OCI-LY1 (cell line): ENCODE results near the gene ASCC2.

Experiments used
- H2AFZ ChIP-seq: fragments of 200-600 bp; sonication (generic), shearing (Covaris generic); 2 replicates; pipeline ENCODE4 v1.6.0; 2014; ENCODE audit warnings: antibody characterized with exemption, mild to moderate bottlenecking, low read length
- H3F3A ChIP-seq: fragments of 200-600 bp; sonication (generic), shearing (Covaris generic); 2 replicates; pipeline ENCODE4 v1.6.0; 2014; ENCODE audit warnings: mild to moderate bottlenecking, antibody characterized with exemption, low read length, moderate library complexity; ENCODE audit not compliant: insufficient read depth
- H3K27ac ChIP-seq: fragments of 200-600 bp; sonication (generic); 2 replicates; pipeline ENCODE4 v1.5.1; 2014; ENCODE audit warnings: low read length, mixed run types, mild to moderate bottlenecking, low read depth; ENCODE audit not compliant: poor library complexity, severe bottlenecking
- H3K27me3 ChIP-seq: fragments of 200-600 bp; sonication (generic); 2 replicates; pipeline ENCODE4 v1.6.0; 2014; ENCODE audit warnings: antibody characterized with exemption, mild to moderate bottlenecking, low read length, moderate library complexity; ENCODE audit not compliant: insufficient read depth
- H3K36me3 ChIP-seq: fragments of 200-600 bp; sonication (generic); 2 replicates; pipeline ENCODE4 v1.6.1; 2014; ENCODE audit warnings: mild to moderate bottlenecking, antibody characterized with exemption, low read length, moderate library complexity, mixed read lengths; ENCODE audit not compliant: insufficient read depth
- H3K4me1 ChIP-seq: fragments of 200-600 bp; sonication (generic); 2 replicates; pipeline ENCODE4 v1.5.1; 2014; ENCODE audit warnings: mild to moderate bottlenecking, low read length, moderate library complexity; ENCODE audit not compliant: insufficient read depth, severe bottlenecking
- H3K4me2 ChIP-seq: fragments of 200-600 bp; sonication (generic), shearing (Covaris generic); 2 replicates; pipeline ENCODE4 v1.6.1; 2014; ENCODE audit warnings: low read length
- H3K4me3 ChIP-seq: fragments of 200-600 bp; sonication (generic); 2 replicates; pipeline ENCODE4 v1.5.1; 2014; ENCODE audit warnings: low read length, low read depth, mild to moderate bottlenecking, mixed read lengths; ENCODE audit not compliant: poor library complexity, severe bottlenecking
- H3K79me2 ChIP-seq: fragments of 200-600 bp; shearing (Covaris generic); 2 replicates; pipeline ENCODE4 v1.6.1; 2016; ENCODE audit warnings: mixed run types, low read length, mixed read lengths; ENCODE audit not compliant: insufficient read depth
- H3K9ac ChIP-seq: fragments of 200-600 bp; sonication (generic), shearing (Covaris generic); 2 replicates; pipeline ENCODE4 v1.6.1; 2014; ENCODE audit warnings: mild to moderate bottlenecking, low read length, mixed read lengths
- H3K9me2 ChIP-seq: fragments of 200-600 bp; sonication (generic), shearing (Covaris generic); 2 replicates; pipeline ENCODE4 v1.6.1; 2014; ENCODE audit warnings: low read depth, mild to moderate bottlenecking, low read length, mixed read lengths
- H3K9me3 ChIP-seq: fragments of 200-600 bp; shearing (Covaris generic); 2 replicates; pipeline ENCODE4 v1.6.1; 2014; ENCODE audit warnings: low read length, mixed read lengths
- H4K20me1 ChIP-seq: fragments of 200-600 bp; sonication (generic), shearing (Covaris generic); 2 replicates; pipeline ENCODE4 v1.6.0; 2016; ENCODE audit warnings: mild to moderate bottlenecking, low read length; ENCODE audit not compliant: insufficient read depth
- EZH2 ChIP-seq: fragments of 200-600 bp; sonication (generic), shearing (Covaris generic); IDR thresholded peaks from 2 replicates; pipeline ENCODE4 v1.8.0; 2017; ENCODE audit warnings: borderline replicate concordance, mixed run types, mild to moderate bottlenecking, antibody characterized with exemption, low read length, moderate library complexity, mixed read lengths
- TF ChIP-seq, protein P1 (sequence below): fragments of 200-600 bp; sonication (generic), shearing (Covaris generic); IDR thresholded peaks from 2 replicates; pipeline ENCODE4 v1.5.1; 2017; ENCODE audit warnings: mild to moderate bottlenecking, antibody characterized with exemption, low read length, moderate library complexity, mixed read lengths

ASCC2 gene

DNA sequence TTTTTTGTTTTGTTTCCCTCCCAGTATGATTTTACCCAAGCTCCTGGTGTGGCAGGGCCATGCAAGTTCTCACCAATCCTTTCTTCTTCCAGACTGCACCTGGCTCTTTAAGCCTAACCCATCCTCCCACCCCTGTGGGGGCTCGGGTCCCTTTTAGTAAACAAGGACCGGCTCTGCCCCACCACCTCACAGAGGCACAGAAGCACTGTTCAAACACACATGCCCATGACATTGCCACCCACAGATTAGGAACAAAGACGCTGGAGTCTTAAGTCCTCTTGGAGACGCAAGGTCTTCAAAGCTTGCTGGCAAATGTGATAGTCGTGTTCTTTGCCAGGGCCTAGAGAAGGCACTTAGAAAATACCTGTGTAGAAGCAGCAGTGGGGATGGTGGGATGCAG is 52.0 kb downstream of the ASCC2 start:
- H3K4me2 ChIP-seq: no peak overlapping the region
- peaks cover 37% of the 10 kb centered on the region for H3K36me3 ChIP-seq
- no peaks in the 10 kb centered on the region for H4K20me1 ChIP-seq
- no peaks in the 10 kb centered on the region for H3K27me3 ChIP-seq
- H3K27ac ChIP-seq: no peak overlapping the region
- H3K4me3 ChIP-seq: no peak overlapping the region
- no peak overlapping the region for H2AFZ ChIP-seq
- TF ChIP-seq EZH2: no peak
- TF ChIP-seq, protein P1, sequence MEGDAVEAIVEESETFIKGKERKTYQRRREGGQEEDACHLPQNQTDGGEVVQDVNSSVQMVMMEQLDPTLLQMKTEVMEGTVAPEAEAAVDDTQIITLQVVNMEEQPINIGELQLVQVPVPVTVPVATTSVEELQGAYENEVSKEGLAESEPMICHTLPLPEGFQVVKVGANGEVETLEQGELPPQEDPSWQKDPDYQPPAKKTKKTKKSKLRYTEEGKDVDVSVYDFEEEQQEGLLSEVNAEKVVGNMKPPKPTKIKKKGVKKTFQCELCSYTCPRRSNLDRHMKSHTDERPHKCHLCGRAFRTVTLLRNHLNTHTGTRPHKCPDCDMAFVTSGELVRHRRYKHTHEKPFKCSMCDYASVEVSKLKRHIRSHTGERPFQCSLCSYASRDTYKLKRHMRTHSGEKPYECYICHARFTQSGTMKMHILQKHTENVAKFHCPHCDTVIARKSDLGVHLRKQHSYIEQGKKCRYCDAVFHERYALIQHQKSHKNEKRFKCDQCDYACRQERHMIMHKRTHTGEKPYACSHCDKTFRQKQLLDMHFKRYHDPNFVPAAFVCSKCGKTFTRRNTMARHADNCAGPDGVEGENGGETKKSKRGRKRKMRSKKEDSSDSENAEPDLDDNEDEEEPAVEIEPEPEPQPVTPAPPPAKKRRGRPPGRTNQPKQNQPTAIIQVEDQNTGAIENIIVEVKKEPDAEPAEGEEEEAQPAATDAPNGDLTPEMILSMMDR: no peak
- no peaks in the 10 kb centered on the region for H3K9me3 ChIP-seq
- no peaks in the 10 kb centered on the region for H3K4me1 ChIP-seq
- H3F3A ChIP-seq: no peaks in the 10 kb centered on the region
- H3K9me2 ChIP-seq: no peaks in the 10 kb centered on the region
- no peak overlapping the region for H3K9ac ChIP-seq
- no peaks in the 10 kb centered on the region for H3K79me2 ChIP-seq

- peaks cover 24% of the 10 kb centered on the region for H3K36me3 ChIP-seq
- no peak overlapping the region for H3K4me3 ChIP-seq
- no peak overlapping the region for H2AFZ ChIP-seq
- no peaks in the 10 kb centered on the region for H3K9me3 ChIP-seq
- no peaks in the 10 kb centered on the region for H3K79me2 ChIP-seq
- H3F3A ChIP-seq: no peaks in the 10 kb centered on the region
- H3K9me2 ChIP-seq: no peaks in the 10 kb centered on the region
- H3K4me2 ChIP-seq: no peak overlapping the region
- H3K27ac ChIP-seq: no peak overlapping the region
- H3K4me1 ChIP-seq: no peaks in the 10 kb centered on the region
- no peaks in the 10 kb centered on the region for H4K20me1 ChIP-seq
- H3K9ac ChIP-seq: no peak overlapping the region
- H3K27me3 ChIP-seq: no peaks in the 10 kb centered on the region
- no peak for TF ChIP-seq EZH2
- TF ChIP-seq, protein P1: no peak
Observed at GRCh38 chr22:29784451-29785361, 53.4 kb downstream of the ASCC2 start.

DNA sequence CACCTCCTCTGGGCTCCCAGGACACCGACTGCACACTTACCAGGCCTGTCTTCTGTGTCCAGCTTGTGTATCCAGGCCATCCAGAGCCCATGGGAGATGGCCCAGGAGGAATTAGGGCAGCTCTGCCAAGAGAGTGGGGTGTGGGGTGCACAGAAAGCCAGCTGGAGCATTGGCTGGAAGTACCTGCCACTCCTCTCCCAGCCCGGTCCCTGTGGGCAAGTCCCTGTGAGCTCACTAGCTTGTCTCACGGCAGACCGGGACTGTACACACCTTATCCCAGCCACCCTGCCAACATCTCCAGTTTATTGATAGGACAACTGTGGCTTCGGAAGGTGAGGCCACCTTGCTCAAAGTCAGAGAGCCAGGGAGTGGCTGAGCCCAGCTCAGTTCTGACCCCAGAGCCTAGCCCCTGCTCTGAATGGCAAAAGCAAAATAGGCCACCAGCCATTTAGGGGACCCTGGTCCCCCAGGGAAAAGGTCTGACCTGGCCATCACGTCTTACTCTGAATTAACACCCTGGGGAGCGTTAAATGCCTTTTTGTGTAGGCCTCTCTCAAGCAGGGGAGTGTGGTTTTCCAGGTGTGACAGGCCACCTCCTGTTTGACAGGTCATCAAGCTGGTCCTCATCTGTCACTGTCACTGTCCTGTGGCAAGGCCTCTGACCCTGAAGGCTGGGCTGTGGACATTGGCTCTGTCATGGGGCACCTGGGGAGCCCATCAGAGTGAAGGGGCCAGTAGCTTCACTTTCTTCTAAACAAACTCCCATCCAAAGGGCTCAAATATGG is 55.8 kb downstream of the ASCC2 start:
- Histone ChIP-seq H3F3A (no peaks in the 10 kb centered on the region), H4K20me1 (no peaks in the 10 kb centered on the region), H3K36me3 (no peaks in the 10 kb centered on the region), H2AFZ (no peak overlapping the region), H3K4me3 (no peak overlapping the region), H3K9me3 (no peaks in the 10 kb centered on the region), H3K79me2 (no peaks in the 10 kb centered on the region), H3K4me1 (no peaks in the 10 kb centered on the region), H3K9ac (no peak overlapping the region), H3K4me2 (no peak overlapping the region), H3K27ac (no peak overlapping the region), H3K27me3 (no peaks in the 10 kb centered on the region), H3K9me2 (no peaks in the 10 kb centered on the region)
- TF ChIP-seq, protein P1: no peak
- no peak for TF ChIP-seq EZH2
